ENCODE data around the gene LIMCH1.
"Not testable (repeated sequence)": the region's sequence is repeated elsewhere in the genome, so short reads cannot be mapped to it uniquely, and the experiment has no call there.

The LIMCH1 gene

GRCh38 chr4:41687971-41688370, 150.0 kb downstream of the LIMCH1 start:
- H3K9ac ChIP-seq (ENCODE audit: low read length): no peak overlapping the region
- no peaks in the 10 kb centered on the region for H3K9me3 ChIP-seq (ENCODE audit: low read length)
- no peaks in the 10 kb centered on the region for H3K4me1 ChIP-seq (ENCODE audit: insufficient read depth, low read length)
- no peak overlapping the region for H3K27ac ChIP-seq (ENCODE audit: low read depth, low read length)
- no peaks in the 10 kb centered on the region for H3K27me3 ChIP-seq (ENCODE audit: control insufficient read depth in 1 of 2, insufficient read depth in 2 of 2, low read length in 2 of 2)
- H3K4me3 ChIP-seq (ENCODE audit: low read depth in 1 of 2, low read length in 2 of 2): no peak overlapping the region
- H3K36me3 ChIP-seq (ENCODE audit: insufficient read depth, low read length): peaks cover 20% of the 10 kb centered on the region

GRCh38 chr4:41692717-41693345, 154.9 kb downstream of the LIMCH1 start:
- H3K36me3 ChIP-seq (ENCODE audit: insufficient read depth, low read length): peaks cover 5% of the 10 kb centered on the region
- no peaks in the 10 kb centered on the region for H3K27me3 ChIP-seq (ENCODE audit: control insufficient read depth in 1 of 2, insufficient read depth in 2 of 2, low read length in 2 of 2)
- no peaks in the 10 kb centered on the region for H3K4me1 ChIP-seq (ENCODE audit: insufficient read depth, low read length)
- no peaks in the 10 kb centered on the region for H3K9me3 ChIP-seq (ENCODE audit: low read length)
- H3K9ac ChIP-seq (ENCODE audit: low read length): no peak overlapping the region
- no peak overlapping the region for H3K4me3 ChIP-seq (ENCODE audit: low read depth in 1 of 2, low read length in 2 of 2)
- H3K27ac ChIP-seq (ENCODE audit: low read depth, low read length): no peak overlapping the region

GRCh38 chr4:41693629-41694028, 155.7 kb downstream of the LIMCH1 start:
- H3K4me3 ChIP-seq (ENCODE audit: low read depth in 1 of 2, low read length in 2 of 2): no peak overlapping the region
- H3K9me3 ChIP-seq (ENCODE audit: low read length): no peaks in the 10 kb centered on the region
- H3K36me3 ChIP-seq (ENCODE audit: insufficient read depth, low read length): peaks cover 5% of the 10 kb centered on the region
- H3K27ac ChIP-seq (ENCODE audit: low read depth, low read length): no peak overlapping the region
- no peak overlapping the region for H3K9ac ChIP-seq (ENCODE audit: low read length)
- H3K4me1 ChIP-seq (ENCODE audit: insufficient read depth, low read length): no peaks in the 10 kb centered on the region
- no peaks in the 10 kb centered on the region for H3K27me3 ChIP-seq (ENCODE audit: control insufficient read depth in 1 of 2, insufficient read depth in 2 of 2, low read length in 2 of 2)

- Histone ChIP-seq H3K9me3 (ENCODE audit: low read length) (no peaks in the 10 kb centered on the region), H3K27me3 (ENCODE audit: control insufficient read depth in 1 of 2, insufficient read depth in 2 of 2, low read length in 2 of 2) (no peaks in the 10 kb centered on the region), H3K36me3 (ENCODE audit: insufficient read depth, low read length) (no peaks in the 10 kb centered on the region), H3K27ac (ENCODE audit: low read depth, low read length) (no peak overlapping the region), H3K4me1 (ENCODE audit: insufficient read depth, low read length) (no peaks in the 10 kb centered on the region), H3K9ac (ENCODE audit: low read length) (no peak overlapping the region), H3K4me3 (ENCODE audit: low read depth in 1 of 2, low read length in 2 of 2) (no peak overlapping the region)
Observed at GRCh38 chr4:41696131-41696530, 158.2 kb downstream of the LIMCH1 start.

- no peak overlapping the region for H3K4me3 ChIP-seq (ENCODE audit: low read depth in 1 of 2, low read length in 2 of 2)
Observed at GRCh38 chr4:41696763-41697162, 158.8 kb downstream of the LIMCH1 start.

GRCh38 chr4:41701983-41702382, 164.0 kb downstream of the LIMCH1 start:
- no peak overlapping the region for H3K9ac ChIP-seq (ENCODE audit: low read length)
- no peak overlapping the region for H3K4me3 ChIP-seq (ENCODE audit: low read depth in 1 of 2, low read length in 2 of 2)
- H3K27me3 ChIP-seq (ENCODE audit: control insufficient read depth in 1 of 2, insufficient read depth in 2 of 2, low read length in 2 of 2): no peaks in the 10 kb centered on the region
- no peak overlapping the region for H3K27ac ChIP-seq (ENCODE audit: low read depth, low read length)
- H3K36me3 ChIP-seq (ENCODE audit: insufficient read depth, low read length): no peaks in the 10 kb centered on the region
- no peaks in the 10 kb centered on the region for H3K9me3 ChIP-seq (ENCODE audit: low read length)
- H3K4me1 ChIP-seq (ENCODE audit: insufficient read depth, low read length): no peaks in the 10 kb centered on the region

More at GRCh38 chr4:41696763-41697162, 158.8 kb downstream of the LIMCH1 start:
- Histone ChIP-seq H3K27me3 (ENCODE audit: control insufficient read depth in 1 of 2, insufficient read depth in 2 of 2, low read length in 2 of 2) (no peaks in the 10 kb centered on the region), H3K27ac (ENCODE audit: low read depth, low read length) (no peak overlapping the region), H3K9me3 (ENCODE audit: low read length) (no peaks in the 10 kb centered on the region), H3K4me1 (ENCODE audit: insufficient read depth, low read length) (no peaks in the 10 kb centered on the region), H3K36me3 (ENCODE audit: insufficient read depth, low read length) (no peaks in the 10 kb centered on the region), H3K9ac (ENCODE audit: low read length) (no peak overlapping the region)

- Histone ChIP-seq H3K27me3 (ENCODE audit: control insufficient read depth in 1 of 2, insufficient read depth in 2 of 2, low read length in 2 of 2) (no peaks in the 10 kb centered on the region), H3K4me3 (ENCODE audit: low read depth in 1 of 2, low read length in 2 of 2) (no peak overlapping the region), H3K4me1 (ENCODE audit: insufficient read depth, low read length) (no peaks in the 10 kb centered on the region), H3K36me3 (ENCODE audit: insufficient read depth, low read length) (no peaks in the 10 kb centered on the region), H3K9ac (ENCODE audit: low read length) (no peak overlapping the region), H3K27ac (ENCODE audit: low read depth, low read length) (no peak overlapping the region), H3K9me3 (ENCODE audit: low read length) (no peaks in the 10 kb centered on the region)
Observed at GRCh38 chr4:41702770-41703169, 164.8 kb downstream of the LIMCH1 start.

- Histone ChIP-seq H3K9me3 (ENCODE audit: low read length) (no peaks in the 10 kb centered on the region), H3K4me3 (ENCODE audit: low read depth in 1 of 2, low read length in 2 of 2) (no peak overlapping the region), H3K4me1 (ENCODE audit: insufficient read depth, low read length) (no peaks in the 10 kb centered on the region), H3K27ac (ENCODE audit: low read depth, low read length) (no peak overlapping the region), H3K27me3 (ENCODE audit: control insufficient read depth in 1 of 2, insufficient read depth in 2 of 2, low read length in 2 of 2) (no peaks in the 10 kb centered on the region), H3K9ac (ENCODE audit: low read length) (no peak overlapping the region), H3K36me3 (ENCODE audit: insufficient read depth, low read length) (no peaks in the 10 kb centered on the region)
Observed at GRCh38 chr4:41703785-41704184, 165.8 kb downstream of the LIMCH1 start.

- Histone ChIP-seq H3K4me3 (ENCODE audit: low read depth in 1 of 2, low read length in 2 of 2) (no peak overlapping the region), H3K9ac (ENCODE audit: low read length) (no peak overlapping the region), H3K36me3 (ENCODE audit: insufficient read depth, low read length) (no peaks in the 10 kb centered on the region), H3K27ac (ENCODE audit: low read depth, low read length) (no peak overlapping the region), H3K4me1 (ENCODE audit: insufficient read depth, low read length) (no peaks in the 10 kb centered on the region), H3K27me3 (ENCODE audit: control insufficient read depth in 1 of 2, insufficient read depth in 2 of 2, low read length in 2 of 2) (no peaks in the 10 kb centered on the region), H3K9me3 (ENCODE audit: low read length) (no peaks in the 10 kb centered on the region)
Observed at GRCh38 chr4:41709844-41710481, 172.0 kb downstream of the LIMCH1 start.

GRCh38 chr4:41711654-41712053, 173.7 kb downstream of the LIMCH1 start:
- not testable (repeated sequence) for H3K27ac ChIP-seq (ENCODE audit: low read depth, low read length); H3K27me3 ChIP-seq (ENCODE audit: control insufficient read depth in 1 of 2, insufficient read depth in 2 of 2, low read length in 2 of 2); H3K4me1 ChIP-seq (ENCODE audit: insufficient read depth, low read length); H3K4me3 ChIP-seq (ENCODE audit: low read depth in 1 of 2, low read length in 2 of 2); H3K36me3 ChIP-seq (ENCODE audit: insufficient read depth, low read length); H3K9me3 ChIP-seq (ENCODE audit: low read length); H3K9ac ChIP-seq (ENCODE audit: low read length)

GRCh38 chr4:41712425-41712824, 174.5 kb downstream of the LIMCH1 start:
- H3K9ac ChIP-seq (ENCODE audit: low read length): no peak overlapping the region
- no peak overlapping the region for H3K4me3 ChIP-seq (ENCODE audit: low read depth in 1 of 2, low read length in 2 of 2)
- no peaks in the 10 kb centered on the region for H3K27me3 ChIP-seq (ENCODE audit: control insufficient read depth in 1 of 2, insufficient read depth in 2 of 2, low read length in 2 of 2)
- no peak overlapping the region for H3K27ac ChIP-seq (ENCODE audit: low read depth, low read length)
- no peaks in the 10 kb centered on the region for H3K36me3 ChIP-seq (ENCODE audit: insufficient read depth, low read length)
- no peaks in the 10 kb centered on the region for H3K9me3 ChIP-seq (ENCODE audit: low read length)
- H3K4me1 ChIP-seq (ENCODE audit: insufficient read depth, low read length): no peaks in the 10 kb centered on the region

- H3K9ac ChIP-seq (ENCODE audit: low read length): no peak overlapping the region
- no peak overlapping the region for H3K27ac ChIP-seq (ENCODE audit: low read depth, low read length)
- H3K36me3 ChIP-seq (ENCODE audit: insufficient read depth, low read length): no peaks in the 10 kb centered on the region
Observed at GRCh38 chr4:41713768-41714167, 175.8 kb downstream of the LIMCH1 start.

More at GRCh38 chr4:41713768-41714167, 175.8 kb downstream of the LIMCH1 start:
- Histone ChIP-seq H3K4me1 (ENCODE audit: insufficient read depth, low read length) (no peaks in the 10 kb centered on the region), H3K4me3 (ENCODE audit: low read depth in 1 of 2, low read length in 2 of 2) (no peak overlapping the region), H3K27me3 (ENCODE audit: control insufficient read depth in 1 of 2, insufficient read depth in 2 of 2, low read length in 2 of 2) (no peaks in the 10 kb centered on the region), H3K9me3 (ENCODE audit: low read length) (no peaks in the 10 kb centered on the region)

Data from muscle layer of colon (tissue), 2 donors.